ENCODE data around the gene APOOL.
"Not testable (repeated sequence)": the region's sequence is repeated elsewhere in the genome, so short reads cannot be mapped to it uniquely, and the experiment has no call there.

The APOOL gene

DNA sequence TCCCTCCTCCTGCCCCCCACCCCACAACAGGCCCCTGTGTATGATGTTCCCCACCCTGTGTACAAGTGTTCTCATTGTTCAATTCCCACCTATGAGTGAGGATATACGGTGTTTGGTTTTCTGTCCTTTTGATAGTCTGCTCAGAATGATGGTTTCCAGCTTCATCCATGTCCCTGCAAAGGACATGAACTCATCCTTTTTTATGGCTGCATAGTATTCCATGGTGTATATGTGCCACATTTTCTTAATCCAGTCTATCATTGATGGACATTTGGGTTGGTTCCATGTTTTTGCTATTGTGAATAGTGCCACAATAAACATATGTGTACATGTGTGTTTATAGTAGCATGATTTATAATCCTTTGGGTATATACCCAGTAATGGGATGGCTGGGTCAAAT lies 73.6 kb downstream of the APOOL start:
- no CpG with 5 or more reads among the region's 1 CpG for WGBS, 2 experiments (ENCODE audit: insufficient coverage in 2 of 2)
- not testable (repeated sequence) for H3K27ac ChIP-seq (ENCODE audit: low read depth, low read length, severe bottlenecking)

DNA sequence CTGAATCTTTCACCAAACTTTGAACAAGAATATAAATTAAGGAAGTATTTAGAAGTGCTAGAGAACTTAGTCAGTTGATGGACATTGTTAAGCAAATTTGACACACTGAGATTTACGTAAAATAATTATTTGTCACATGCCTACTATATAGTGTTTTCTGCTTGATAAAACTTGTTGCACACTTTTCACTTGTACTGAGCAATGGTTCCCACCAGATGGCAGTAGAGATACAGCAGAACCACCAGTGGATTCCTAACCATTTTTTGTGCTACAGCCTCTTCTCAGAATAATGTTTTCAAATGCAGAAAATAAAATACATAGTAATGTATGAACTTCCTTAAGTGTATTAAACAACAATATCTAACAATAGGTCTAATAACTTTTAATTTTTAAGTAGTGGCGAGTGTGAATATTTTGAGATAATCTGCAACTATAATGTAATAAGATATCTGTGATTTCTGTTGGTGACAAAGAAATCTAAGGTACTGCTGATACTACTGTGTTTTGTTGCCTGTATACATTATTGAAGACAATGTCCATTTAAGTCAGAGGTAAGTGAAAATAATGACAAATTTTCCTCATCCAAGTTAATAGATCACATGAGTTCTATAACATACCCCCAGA lies 81.2 kb downstream of the APOOL start:
- no peak overlapping the region for H3K27ac ChIP-seq (ENCODE audit: low read depth, low read length, severe bottlenecking)
- H3K36me3 ChIP-seq (ENCODE audit: control insufficient read depth, insufficient read depth, low read length), result no peaks in the 10 kb centered on the region
- H3K9me3 ChIP-seq (ENCODE audit: control insufficient read depth, low read length), result no peaks in the 10 kb centered on the region
- WGBS, 2 experiments (ENCODE audit: insufficient coverage in 2 of 2), result no CpG with 5 or more reads among the region's 2 CpGs
- no peaks in the 10 kb centered on the region for H3K4me1 ChIP-seq (ENCODE audit: control insufficient read depth, insufficient read depth, low read length, poor library complexity, severe bottlenecking)
- no peak overlapping the region for H3K4me3 ChIP-seq (ENCODE audit: extremely low read depth, insufficient read depth, low read length, poor library complexity, severe bottlenecking)

More for the DNA sequence above, 73.6 kb downstream of the APOOL start:
- not testable (repeated sequence) for H3K4me1 ChIP-seq (ENCODE audit: control insufficient read depth, insufficient read depth, low read length, poor library complexity, severe bottlenecking); H3K4me3 ChIP-seq (ENCODE audit: extremely low read depth, insufficient read depth, low read length, poor library complexity, severe bottlenecking); H3K36me3 ChIP-seq (ENCODE audit: control insufficient read depth, insufficient read depth, low read length); H3K9me3 ChIP-seq (ENCODE audit: control insufficient read depth, low read length)

DNA sequence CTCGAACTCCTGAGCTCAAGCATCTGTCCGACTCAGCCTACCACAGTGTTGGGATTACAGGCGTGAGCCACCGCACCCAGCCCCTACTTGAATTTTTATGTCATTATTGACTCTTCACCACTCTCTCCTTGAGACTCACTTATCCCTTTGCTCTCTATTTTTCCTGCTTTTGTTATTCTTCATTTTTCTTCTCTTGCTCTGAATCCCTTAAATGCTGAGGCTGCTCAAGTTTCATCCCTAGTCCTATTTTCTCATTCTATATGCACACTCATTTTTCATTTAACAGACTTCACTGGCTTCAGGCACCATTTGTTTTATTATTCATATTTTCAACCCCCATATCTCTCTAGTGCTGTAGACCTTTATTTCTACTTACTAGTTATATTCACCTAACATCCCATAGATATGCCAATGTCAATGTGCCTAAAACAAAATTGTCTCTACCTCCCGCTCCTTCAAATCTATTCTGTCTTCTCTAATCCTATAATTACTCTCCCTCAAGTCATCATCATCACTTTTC lies 85.7 kb downstream of the APOOL start:
- WGBS, 2 experiments (ENCODE audit: insufficient coverage in 2 of 2), result 93 to 94% methylated on average over 3 to 5 of the region's 5 CpGs
- Histone ChIP-seq H3K4me1 (ENCODE audit: control insufficient read depth, insufficient read depth, low read length, poor library complexity, severe bottlenecking) (no peaks in the 10 kb centered on the region), H3K27ac (ENCODE audit: low read depth, low read length, severe bottlenecking) (no peak overlapping the region), H3K36me3 (ENCODE audit: control insufficient read depth, insufficient read depth, low read length) (no peaks in the 10 kb centered on the region), H3K9me3 (ENCODE audit: control insufficient read depth, low read length) (no peaks in the 10 kb centered on the region), H3K4me3 (ENCODE audit: extremely low read depth, insufficient read depth, low read length, poor library complexity, severe bottlenecking) (no peak overlapping the region)

DNA sequence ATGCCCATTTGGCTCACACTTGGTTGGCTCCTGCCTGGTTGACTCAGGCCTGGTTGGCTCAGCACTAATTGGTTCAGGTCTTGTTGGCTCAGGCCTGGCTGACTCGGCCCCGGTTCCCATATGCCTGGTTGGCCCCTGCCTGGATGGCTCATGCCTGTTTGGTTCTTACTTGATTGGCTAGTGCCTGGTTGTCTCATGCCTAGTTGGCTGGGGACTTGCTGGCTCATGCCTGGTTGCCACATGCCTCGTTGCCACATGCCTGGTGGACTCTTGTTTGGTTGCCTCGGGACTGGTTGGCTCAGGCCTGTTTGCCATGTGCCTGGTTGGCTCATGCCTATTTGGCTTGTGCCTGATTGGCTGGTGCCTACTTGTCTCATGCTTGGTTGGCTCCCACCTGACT lies 103.7 kb downstream of the APOOL start:
- 83 to 100% methylated on average over 1 to 2 of the region's 4 CpGs for WGBS, 2 experiments (ENCODE audit: insufficient coverage in 2 of 2)
- Histone ChIP-seq H3K4me1 (ENCODE audit: control insufficient read depth, insufficient read depth, low read length, poor library complexity, severe bottlenecking) (no peaks in the 10 kb centered on the region), H3K9me3 (ENCODE audit: control insufficient read depth, low read length) (no peaks in the 10 kb centered on the region), H3K36me3 (ENCODE audit: control insufficient read depth, insufficient read depth, low read length) (no peaks in the 10 kb centered on the region), H3K27ac (ENCODE audit: low read depth, low read length, severe bottlenecking) (no peak overlapping the region), H3K4me3 (ENCODE audit: extremely low read depth, insufficient read depth, low read length, poor library complexity, severe bottlenecking) (no peak overlapping the region)

DNA sequence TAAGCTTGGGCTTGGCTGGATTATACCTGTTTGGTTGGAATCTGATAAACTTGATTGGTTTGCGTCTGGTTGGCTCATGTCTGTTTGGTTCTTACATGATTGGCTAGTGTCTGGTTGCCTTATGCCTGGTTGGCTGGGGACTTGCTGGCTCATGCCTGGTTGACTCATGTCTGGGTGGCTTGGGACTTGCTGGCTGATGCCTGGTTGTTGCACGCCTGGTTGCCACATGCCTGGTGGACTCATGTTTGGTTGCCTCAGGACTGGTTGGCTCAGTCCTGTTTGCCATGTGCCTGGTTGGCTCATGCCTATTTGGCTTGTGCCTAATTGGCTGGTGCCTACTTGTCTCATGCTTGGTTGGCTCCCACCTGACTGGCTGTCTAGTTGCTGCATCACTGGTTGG lies 104.5 kb downstream of the APOOL start:
- Histone ChIP-seq H3K4me1 (ENCODE audit: control insufficient read depth, insufficient read depth, low read length, poor library complexity, severe bottlenecking) (no peaks in the 10 kb centered on the region), H3K36me3 (ENCODE audit: control insufficient read depth, insufficient read depth, low read length) (no peaks in the 10 kb centered on the region), H3K9me3 (ENCODE audit: control insufficient read depth, low read length) (no peaks in the 10 kb centered on the region), H3K27ac (ENCODE audit: low read depth, low read length, severe bottlenecking) (no peak overlapping the region), H3K4me3 (ENCODE audit: extremely low read depth, insufficient read depth, low read length, poor library complexity, severe bottlenecking) (no peak overlapping the region)
- WGBS, 2 experiments (ENCODE audit: insufficient coverage in 2 of 2), result 100% methylated on average over 1 of the region's 2 CpGs

DNA sequence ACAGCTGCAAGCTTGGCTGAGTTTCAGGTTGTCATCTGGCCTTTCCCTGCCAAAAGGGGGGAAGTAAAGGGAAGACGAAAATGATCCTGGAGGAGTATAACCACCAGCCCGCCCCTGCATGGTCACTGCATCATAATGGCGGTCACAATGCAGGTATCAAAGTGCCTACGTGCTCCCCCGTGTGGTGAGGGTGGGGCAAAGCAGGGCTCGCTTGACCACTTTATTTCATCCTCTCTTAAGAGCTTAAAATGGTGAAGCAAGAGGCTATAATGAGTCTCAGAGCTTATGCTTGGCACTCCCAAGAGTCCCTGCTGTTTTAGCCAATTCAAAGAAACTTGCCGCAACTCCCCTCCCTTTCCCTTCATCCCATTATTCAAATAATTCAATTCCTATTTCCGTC lies 105.6 kb downstream of the APOOL start:
- no peaks in the 10 kb centered on the region for H3K4me1 ChIP-seq (ENCODE audit: control insufficient read depth, insufficient read depth, low read length, poor library complexity, severe bottlenecking)
- H3K9me3 ChIP-seq (ENCODE audit: control insufficient read depth, low read length), result no peaks in the 10 kb centered on the region
- 85% methylated on average over 4 of the region's 8 CpGs; no CpG with 5 or more reads in 1 of the 2 experiments for WGBS, 2 experiments (ENCODE audit: insufficient coverage in 2 of 2)
- no peak overlapping the region for H3K4me3 ChIP-seq (ENCODE audit: extremely low read depth, insufficient read depth, low read length, poor library complexity, severe bottlenecking)
- H3K27ac ChIP-seq (ENCODE audit: low read depth, low read length, severe bottlenecking), result no peak overlapping the region
- no peaks in the 10 kb centered on the region for H3K36me3 ChIP-seq (ENCODE audit: control insufficient read depth, insufficient read depth, low read length)

DNA sequence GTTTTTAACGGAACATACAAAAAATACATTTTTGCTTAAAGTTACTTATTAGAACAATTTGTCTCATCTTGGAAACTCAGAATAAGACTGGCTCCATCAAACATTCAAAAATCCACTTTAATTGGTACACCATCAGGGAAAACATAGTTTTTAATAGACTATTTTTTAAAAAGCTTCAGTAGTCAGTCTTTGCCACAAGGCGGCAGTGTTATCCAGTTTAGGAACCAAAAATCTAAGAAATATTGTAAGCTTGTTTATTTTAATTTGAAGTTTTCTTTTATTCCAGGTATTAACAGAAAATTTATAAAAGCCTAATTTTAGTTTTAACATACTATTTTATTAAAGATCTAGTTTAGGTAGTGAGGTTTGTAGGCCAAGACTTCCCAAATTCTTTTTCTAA lies 107.7 kb downstream of the APOOL start:
- WGBS, 2 experiments (ENCODE audit: insufficient coverage in 2 of 2), result no CpG with 5 or more reads among the region's 2 CpGs
- Histone ChIP-seq H3K36me3 (ENCODE audit: control insufficient read depth, insufficient read depth, low read length) (no peaks in the 10 kb centered on the region), H3K4me1 (ENCODE audit: control insufficient read depth, insufficient read depth, low read length, poor library complexity, severe bottlenecking) (no peaks in the 10 kb centered on the region), H3K27ac (ENCODE audit: low read depth, low read length, severe bottlenecking) (no peak overlapping the region), H3K9me3 (ENCODE audit: control insufficient read depth, low read length) (no peaks in the 10 kb centered on the region), H3K4me3 (ENCODE audit: extremely low read depth, insufficient read depth, low read length, poor library complexity, severe bottlenecking) (no peak overlapping the region)

DNA sequence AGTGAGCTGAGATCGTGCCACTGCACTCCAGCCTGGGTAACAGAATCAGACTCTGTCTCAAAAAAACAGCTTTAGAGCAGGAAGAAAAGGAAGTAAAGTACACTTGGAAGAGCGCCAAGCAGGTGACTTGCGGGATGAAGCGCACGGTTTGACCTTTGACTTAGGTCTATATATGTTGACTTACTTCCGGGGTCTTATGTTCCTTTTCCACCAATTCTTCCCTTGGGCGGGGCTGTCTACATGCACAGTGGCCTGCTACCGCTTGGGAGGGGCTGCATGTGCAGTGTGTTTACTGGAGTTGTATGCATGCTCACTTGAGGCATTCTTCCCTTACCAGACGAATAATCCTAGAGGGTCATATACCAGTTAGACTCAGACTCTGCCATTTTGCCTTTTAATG lies 108.6 kb downstream of the APOOL start:
- no peak overlapping the region for H3K4me3 ChIP-seq (ENCODE audit: extremely low read depth, insufficient read depth, low read length, poor library complexity, severe bottlenecking)
- H3K27ac ChIP-seq (ENCODE audit: low read depth, low read length, severe bottlenecking), result no peak overlapping the region
- H3K36me3 ChIP-seq (ENCODE audit: control insufficient read depth, insufficient read depth, low read length), result no peaks in the 10 kb centered on the region
- H3K4me1 ChIP-seq (ENCODE audit: control insufficient read depth, insufficient read depth, low read length, poor library complexity, severe bottlenecking), result no peaks in the 10 kb centered on the region
- H3K9me3 ChIP-seq (ENCODE audit: control insufficient read depth, low read length), result no peaks in the 10 kb centered on the region
- WGBS, 2 experiments (ENCODE audit: insufficient coverage in 2 of 2), result 90% methylated on average over 3 of the region's 9 CpGs; no CpG with 5 or more reads in 1 of the 2 experiments

DNA sequence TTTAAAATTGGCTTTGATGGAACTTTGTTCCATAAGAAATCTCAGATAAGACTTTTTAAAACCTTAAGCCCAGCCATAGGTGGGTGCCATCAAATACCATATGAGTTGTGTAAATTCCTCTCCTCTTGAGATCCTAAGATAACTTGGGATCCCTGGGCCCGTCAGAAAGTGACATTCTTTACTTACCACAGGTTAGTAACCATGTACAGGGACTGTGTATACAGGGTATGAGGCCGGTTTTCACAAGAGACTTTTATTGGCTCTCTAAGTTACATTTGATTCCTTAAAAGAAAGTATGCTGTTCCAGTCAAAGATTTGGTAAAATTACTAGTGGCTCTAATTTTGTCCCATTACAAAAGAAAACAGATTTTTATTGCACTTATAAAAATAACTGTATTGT lies 110.1 kb downstream of the APOOL start:
- Histone ChIP-seq H3K4me1 (ENCODE audit: control insufficient read depth, insufficient read depth, low read length, poor library complexity, severe bottlenecking) (no peaks in the 10 kb centered on the region), H3K27ac (ENCODE audit: low read depth, low read length, severe bottlenecking) (no peak overlapping the region), H3K36me3 (ENCODE audit: control insufficient read depth, insufficient read depth, low read length) (no peaks in the 10 kb centered on the region), H3K4me3 (ENCODE audit: extremely low read depth, insufficient read depth, low read length, poor library complexity, severe bottlenecking) (no peak overlapping the region), H3K9me3 (ENCODE audit: control insufficient read depth, low read length) (no peaks in the 10 kb centered on the region)
- WGBS, 2 experiments (ENCODE audit: insufficient coverage in 2 of 2), result no CpG with 5 or more reads among the region's 2 CpGs

DNA sequence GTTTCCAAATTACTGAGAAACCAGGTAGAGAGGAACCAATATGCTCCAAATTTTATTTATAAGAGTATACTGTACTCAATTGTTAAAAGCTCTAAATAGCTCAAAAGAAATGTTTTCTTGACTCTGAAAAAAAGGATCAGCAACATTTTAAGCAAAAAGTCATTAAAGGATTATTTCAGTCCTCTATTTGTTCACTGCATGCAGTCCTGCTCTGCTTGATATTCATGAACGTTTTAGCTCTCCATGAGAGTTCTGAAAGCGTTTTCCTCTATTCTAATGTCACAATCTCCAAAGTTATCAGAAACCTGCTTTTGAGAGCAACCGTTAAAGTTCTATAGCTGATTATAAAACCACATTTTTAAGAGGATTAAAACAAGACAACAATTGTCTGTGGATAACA lies 110.5 kb downstream of the APOOL start:
- Histone ChIP-seq H3K36me3 (ENCODE audit: control insufficient read depth, insufficient read depth, low read length) (no peaks in the 10 kb centered on the region), H3K4me3 (ENCODE audit: extremely low read depth, insufficient read depth, low read length, poor library complexity, severe bottlenecking) (no peak overlapping the region), H3K27ac (ENCODE audit: low read depth, low read length, severe bottlenecking) (no peak overlapping the region), H3K9me3 (ENCODE audit: control insufficient read depth, low read length) (no peaks in the 10 kb centered on the region), H3K4me1 (ENCODE audit: control insufficient read depth, insufficient read depth, low read length, poor library complexity, severe bottlenecking) (no peaks in the 10 kb centered on the region)
- WGBS, 2 experiments (ENCODE audit: insufficient coverage in 2 of 2), result 100% methylated on average over 1 of the region's 3 CpGs; no CpG with 5 or more reads in 1 of the 2 experiments

DNA sequence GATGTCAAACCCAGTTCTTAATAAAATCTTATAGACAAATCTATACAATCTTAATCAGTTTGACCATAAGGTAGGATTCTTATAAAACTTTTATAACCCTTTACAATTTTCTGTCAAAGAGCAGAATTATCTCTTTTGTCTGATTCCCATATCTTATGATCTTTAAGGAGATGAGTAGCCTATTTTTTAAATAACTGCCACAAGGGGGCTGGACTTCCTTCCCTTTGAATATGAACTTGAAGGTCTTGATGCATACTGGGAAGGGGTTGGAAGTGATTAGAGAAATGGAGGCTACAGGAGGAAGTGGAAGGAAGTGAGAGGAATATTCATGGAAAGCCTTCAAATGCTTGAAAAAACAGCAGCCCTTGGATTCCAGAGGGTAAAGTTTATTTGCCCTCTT lies 111.1 kb downstream of the APOOL start:
- Histone ChIP-seq H3K4me3 (ENCODE audit: extremely low read depth, insufficient read depth, low read length, poor library complexity, severe bottlenecking) (no peak overlapping the region), H3K9me3 (ENCODE audit: control insufficient read depth, low read length) (no peaks in the 10 kb centered on the region), H3K4me1 (ENCODE audit: control insufficient read depth, insufficient read depth, low read length, poor library complexity, severe bottlenecking) (no peaks in the 10 kb centered on the region), H3K36me3 (ENCODE audit: control insufficient read depth, insufficient read depth, low read length) (no peaks in the 10 kb centered on the region), H3K27ac (ENCODE audit: low read depth, low read length, severe bottlenecking) (no peak overlapping the region)

All from mesodermal cell (in vitro differentiated cells).